Measurements from ENCODE around the gene FAM114A1. TPM values are rescaled to one million over a fixed set of nuclear protein-coding genes. Genes with fewer than 3 reads are reported as not detected.
"Not testable (repeated sequence)": the region's sequence is repeated elsewhere in the genome, so short reads cannot be mapped to it uniquely, and the experiment has no call there.

FAM114A1 gene
- total RNA-seq, 1 donor from 2014 or later = 7.4 TPM

- H3K4me1 Mint-ChIP-seq = peaks cover 6% of the 10 kb centered on the region
- no peaks in the 10 kb centered on the region for H3K27me3 Mint-ChIP-seq (ENCODE audit: insufficient read depth, low read depth)
- Histone ChIP-seq H4K20me1 (ENCODE audit: low read depth) (no peaks in the 10 kb centered on the region), H3K36me3 (no peaks in the 10 kb centered on the region), H3K4me1 (peaks cover 27% of the 10 kb centered on the region), H3K4me2 (no peak overlapping the region), H3K27me3 (no peaks in the 10 kb centered on the region), H3K27ac (no peak overlapping the region), H3F3A (ENCODE audit: low read depth) (peaks cover 9% of the 10 kb centered on the region), H3K9me3 (ENCODE audit: low read depth) (no peaks in the 10 kb centered on the region), H3K9ac (no peak overlapping the region), H3K4me3 (no peak overlapping the region), H3K79me2 (ENCODE audit: low read depth) (no peaks in the 10 kb centered on the region), H2AFZ (replicated peaks) (no peak overlapping the region)
- no peak overlapping the region for H3K27ac Mint-ChIP-seq
- TF ChIP-seq EZH2phosphoT487 (IDR thresholded peaks at IDR 0.05) (no peak), EZH2 (IDR thresholded peaks at IDR 0.05) (no peak), CTCF (IDR thresholded peaks at IDR 0.05) (no peak)
- no peaks in the 10 kb centered on the region for H3K36me3 Mint-ChIP-seq
- peaks cover 3% of the 10 kb centered on the region for H3K9me3 Mint-ChIP-seq
- no peak for DNase-seq (ENCODE audit: low spot score)
- no peak overlapping the region for H3K4me3 Mint-ChIP-seq
These were observed 89.7 kb downstream of the FAM114A1 start for GRCh38 chr4:38957261-38957815.

DNA sequence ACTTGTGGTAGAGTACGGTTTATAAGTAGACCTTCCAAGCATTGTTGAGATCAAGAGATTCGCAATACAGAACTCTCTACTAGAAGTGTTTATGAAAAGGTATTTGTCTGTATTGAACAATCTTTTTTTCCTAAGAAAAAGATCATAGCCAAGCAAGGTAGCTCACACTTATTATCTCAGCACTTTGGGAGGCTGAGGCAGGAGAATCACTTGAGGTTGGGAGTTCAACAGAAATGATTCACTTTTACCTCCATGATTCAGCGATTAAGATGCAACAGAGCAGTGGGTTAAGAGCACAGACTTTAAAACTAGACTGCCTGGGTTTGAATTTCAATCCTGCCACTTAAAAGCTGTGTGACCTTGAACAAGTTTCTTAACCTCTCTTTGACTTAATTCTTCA, 90.3 kb downstream of the FAM114A1 start:
- H3K4me1 ChIP-seq = peaks cover 27% of the 10 kb centered on the region
- H3K36me3 ChIP-seq = no peaks in the 10 kb centered on the region
- H3K4me3 ChIP-seq = no peak overlapping the region
- H3K79me2 ChIP-seq (ENCODE audit: low read depth) = no peaks in the 10 kb centered on the region
- H3K4me3 Mint-ChIP-seq = no peak overlapping the region
- H4K20me1 ChIP-seq (ENCODE audit: low read depth) = no peaks in the 10 kb centered on the region
- no peaks in the 10 kb centered on the region for H3K27me3 ChIP-seq
- H3K4me1 Mint-ChIP-seq = peaks cover 6% of the 10 kb centered on the region
- H3F3A ChIP-seq (ENCODE audit: low read depth) = peaks cover 9% of the 10 kb centered on the region
- peaks cover 3% of the 10 kb centered on the region for H3K9me3 Mint-ChIP-seq
- H3K27ac ChIP-seq = no peak overlapping the region
- no peak overlapping the region for H3K9ac ChIP-seq
- TF ChIP-seq EZH2phosphoT487 (IDR thresholded peaks at IDR 0.05) (no peak), EZH2 (IDR thresholded peaks at IDR 0.05) (no peak), CTCF (IDR thresholded peaks at IDR 0.05) (no peak)
- no peak for DNase-seq (ENCODE audit: low spot score)
- H3K36me3 Mint-ChIP-seq = no peaks in the 10 kb centered on the region
- H3K9me3 ChIP-seq (ENCODE audit: low read depth) = no peaks in the 10 kb centered on the region
- no peak overlapping the region for H3K27ac Mint-ChIP-seq
- H3K27me3 Mint-ChIP-seq (ENCODE audit: insufficient read depth, low read depth) = no peaks in the 10 kb centered on the region
- no peak overlapping the region for H3K4me2 ChIP-seq
- no peak overlapping the region for H2AFZ ChIP-seq (replicated peaks)

DNA sequence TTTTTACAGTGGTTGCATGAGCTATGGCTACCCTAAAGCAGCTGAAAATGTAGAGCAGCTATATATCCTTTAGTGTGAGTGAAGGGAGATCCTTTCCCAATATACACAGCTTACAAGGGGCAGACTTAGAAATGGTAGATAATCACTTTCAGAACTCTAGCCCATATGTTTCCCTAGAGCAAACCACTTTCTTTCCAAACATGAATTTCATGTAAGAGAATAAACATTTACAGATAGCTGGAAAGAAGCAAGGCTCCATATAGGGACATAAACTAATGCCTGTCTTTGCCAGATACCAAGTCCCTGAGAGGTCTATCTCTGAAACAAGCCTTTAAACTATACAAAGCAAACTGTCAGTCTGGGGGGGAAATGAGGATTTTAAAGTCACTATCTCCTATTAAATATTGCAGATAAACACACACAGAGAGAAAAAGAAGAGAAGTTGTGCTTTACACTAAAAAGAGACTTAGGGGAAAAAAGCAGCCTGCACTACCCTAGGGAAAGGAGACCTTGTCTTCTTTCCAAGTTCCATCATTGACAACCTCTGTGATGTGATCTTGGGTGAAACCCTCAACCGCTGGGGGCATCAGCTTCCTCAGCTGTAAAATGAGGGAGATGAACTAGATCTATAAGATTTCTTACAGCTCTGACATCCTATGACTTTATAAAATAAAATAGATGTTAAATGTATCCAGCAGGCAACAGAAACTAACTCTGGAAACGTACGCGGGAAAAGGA, 91.0 kb downstream of the FAM114A1 start:
- H3K79me2 ChIP-seq (ENCODE audit: low read depth) = no peaks in the 10 kb centered on the region
- no peak for DNase-seq (ENCODE audit: low spot score)
- H3K4me2 ChIP-seq = no peak overlapping the region
- no peaks in the 10 kb centered on the region for H4K20me1 ChIP-seq (ENCODE audit: low read depth)
- no peaks in the 10 kb centered on the region for H3K9me3 ChIP-seq (ENCODE audit: low read depth)
- H3K27me3 ChIP-seq = no peaks in the 10 kb centered on the region
- H3K9ac ChIP-seq = no peak overlapping the region
- H3K4me1 Mint-ChIP-seq = peaks cover 6% of the 10 kb centered on the region
- no peak overlapping the region for H3K27ac Mint-ChIP-seq
- no peaks in the 10 kb centered on the region for H3K36me3 Mint-ChIP-seq
- H3K4me3 ChIP-seq = no peak overlapping the region
- no peaks in the 10 kb centered on the region for H3K27me3 Mint-ChIP-seq (ENCODE audit: insufficient read depth, low read depth)
- no peak overlapping the region for H2AFZ ChIP-seq (replicated peaks)
- peaks cover 27% of the 10 kb centered on the region for H3K4me1 ChIP-seq
- no peak overlapping the region for H3K27ac ChIP-seq
- H3K36me3 ChIP-seq = no peaks in the 10 kb centered on the region
- no peak for TF ChIP-seq EZH2 (IDR thresholded peaks at IDR 0.05)
- TF ChIP-seq CTCF (IDR thresholded peaks at IDR 0.05) = no peak
- TF ChIP-seq EZH2phosphoT487 (IDR thresholded peaks at IDR 0.05) = no peak
- peaks cover 9% of the 10 kb centered on the region for H3F3A ChIP-seq (ENCODE audit: low read depth)
- H3K9me3 Mint-ChIP-seq = peaks cover 3% of the 10 kb centered on the region
- H3K4me3 Mint-ChIP-seq = no peak overlapping the region

GRCh38 chr4:38959248-38959647, 91.6 kb downstream of the FAM114A1 start:
- not testable (repeated sequence) for H3K27me3 Mint-ChIP-seq (ENCODE audit: insufficient read depth, low read depth); DNase-seq (ENCODE audit: low spot score); H3K4me3 ChIP-seq; H3K36me3 ChIP-seq; H3K79me2 ChIP-seq (ENCODE audit: low read depth); H3K4me3 Mint-ChIP-seq; H3K36me3 Mint-ChIP-seq; H3K27me3 ChIP-seq; H4K20me1 ChIP-seq (ENCODE audit: low read depth); H3K4me1 Mint-ChIP-seq; H3K9me3 ChIP-seq (ENCODE audit: low read depth); H3K9me3 Mint-ChIP-seq; H3K27ac Mint-ChIP-seq; H3F3A ChIP-seq (ENCODE audit: low read depth); H3K4me2 ChIP-seq; H3K9ac ChIP-seq; H2AFZ ChIP-seq (replicated peaks); H3K27ac ChIP-seq
- H3K4me1 ChIP-seq = peaks cover 20% of the 10 kb centered on the region

Measured in neural progenitor cell (in vitro differentiated cells).